Right cardiac atrium (tissue), 5 donors: Measurements from ENCODE around the gene CDKL4. TPM values are rescaled to one million over a fixed set of nuclear protein-coding genes. Genes with fewer than 3 reads are reported as not detected.
"Not testable (repeated sequence)": the region's sequence is repeated elsewhere in the genome, so short reads cannot be mapped to it uniquely, and the experiment has no call there.

Source experiments
- ATAC-seq, 2 donors: fragments of 200-7000 bp; cut with Tn5 transposase; one replicate each; pipeline versions ENCODE4 v1.8.0 to v1.9.1; 2020; ENCODE audit warnings: moderate library complexity in 2 of 2, mild to moderate bottlenecking in 1 of 2
- DNase-seq, 3 donors: peaks; one replicate each; pipeline ENCODE4 v3.0.0-alpha.2; 2020
- H3K27ac ChIP-seq: one replicate; pipeline ENCODE4 v1.5.1; 2013; ENCODE audit warnings: mild to moderate bottlenecking, low read length, control low read depth, moderate library complexity
- H3K27me3 ChIP-seq: one replicate; pipeline ENCODE4 v1.6.1; 2013; ENCODE audit not compliant: control insufficient read depth, insufficient read depth
- H3K4me1 ChIP-seq: one replicate; pipeline ENCODE4 v1.6.1; 2013; ENCODE audit warnings: low read length; ENCODE audit not compliant: control insufficient read depth, insufficient read depth
- H3K4me3 ChIP-seq: one replicate; pipeline ENCODE4 v1.5.1; 2013; ENCODE audit warnings: low read length, control low read depth
- H3K9me3 ChIP-seq: one replicate; pipeline ENCODE4 v1.6.1; 2013; ENCODE audit warnings: low read length; ENCODE audit not compliant: control insufficient read depth
- WGBS: extraction: QIAGEN DNeasy Blood & Tissue Kit; methylation state at CpG from one replicate; pipeline ENCODE4 v1.1.7; 2013; 5-methylcytosine and 5-hydroxymethylcytosine counted together
- intact Hi-C, 4 donors: fragments of 100-400 bp; cut with DNase I; formaldehyde crosslinking; loops; one replicate each; pipeline versions ENCODE4 v1.11.0 to v1.14.0; 2022 to 2023
- polyA plus RNA-seq: library from polyadenylated mRNA; stranded (reverse); fragments of 200-250 nt; gene quantifications from one replicate; pipeline ENCODE4 v1.2.3, GENCODE V29; 2013
- total RNA-seq, 4 donors: library from RNA; stranded (reverse); fragmentation: NEBNext Ultra II Directional; extraction: Animal tissue kit (Norgen Biotek cat#: 25700); gene quantifications; one replicate each; pipeline ENCODE4 v1.2.1, GENCODE V29; 2021
- donor health status: healthy with polysubstance abuse.
- donor health status: DM: no; HTN: yes; CAD: no.
- donor health status: DM: no; HTN: no; CAD: no.
- donor health status: DM: no; HTN: yes; CAD: no; lungs with severe emphysema.
- donor health status: DM: yes; HTN: yes; CAD: no.

Gene CDKL4
- total and polyA plus RNA-seq, 5 donors: 0.05 to 2.2 (median 1.1) TPM

GRCh38 chr2:39155573-39155972, 88.2 kb downstream of the CDKL4 start:
- H3K27me3 ChIP-seq, intact Hi-C loops, H3K4me1 ChIP-seq, H3K4me3 ChIP-seq, H3K27ac ChIP-seq, DNase-seq, H3K9me3 ChIP-seq, ATAC-seq: not testable (repeated sequence)
- WGBS: 89% methylated on average over 4 of the region's 4 CpGs

- intact Hi-C loops: no loop called here
- Histone ChIP-seq H3K4me1 (no peaks in the 10 kb centered on the region), H3K27ac (no peak overlapping the region)
Measured at GRCh38 chr2:39154944-39155343, 88.8 kb downstream of the CDKL4 start.

GRCh38 chr2:39153312-39153711, 90.5 kb downstream of the CDKL4 start:
- Histone ChIP-seq H3K4me3 (no peak overlapping the region), H3K4me1 (no peaks in the 10 kb centered on the region), H3K9me3 (no peaks in the 10 kb centered on the region), H3K27me3 (no peaks in the 10 kb centered on the region), H3K27ac (no peak overlapping the region)
- intact Hi-C loops: no loop called here
- DNase-seq (no peak), ATAC-seq (no peak)
- 93% methylated on average over 1 of the region's 1 CpG for WGBS

More at GRCh38 chr2:39154944-39155343, 88.8 kb downstream of the CDKL4 start:
- WGBS: 79% methylated on average over 3 of the region's 3 CpGs
- DNase-seq (no peak), ATAC-seq (no peak)
- Histone ChIP-seq H3K27me3 (no peaks in the 10 kb centered on the region), H3K4me3 (no peak overlapping the region), H3K9me3 (no peaks in the 10 kb centered on the region)

- no peak for DNase-seq
- no peaks in the 10 kb centered on the region for H3K4me1 ChIP-seq
- no peak overlapping the region for H3K4me3 ChIP-seq
- H3K27ac ChIP-seq: no peak overlapping the region
- no peaks in the 10 kb centered on the region for H3K9me3 ChIP-seq
- no peaks in the 10 kb centered on the region for H3K27me3 ChIP-seq
- intact Hi-C loops: no loop called here
- no peak for ATAC-seq
- WGBS: 71% methylated on average over 2 of the region's 2 CpGs
Measured at GRCh38 chr2:39152504-39152903, 91.3 kb downstream of the CDKL4 start.

- intact Hi-C loops: no loop called here
- no peaks in the 10 kb centered on the region for H3K27me3 ChIP-seq
- H3K9me3 ChIP-seq: no peaks in the 10 kb centered on the region
- no peaks in the 10 kb centered on the region for H3K4me1 ChIP-seq
- no peak overlapping the region for H3K27ac ChIP-seq
- no peak for ATAC-seq
- DNase-seq: no peak
- 88% methylated on average over 9 of the region's 9 CpGs for WGBS
- H3K4me3 ChIP-seq: no peak overlapping the region
Measured at GRCh38 chr2:39150890-39151497, 92.8 kb downstream of the CDKL4 start.

GRCh38 chr2:39150102-39150562, 93.6 kb downstream of the CDKL4 start:
- no peak for ATAC-seq
- intact Hi-C loops: no loop called here
- WGBS: 86% methylated on average over 6 of the region's 6 CpGs

GRCh38 chr2:39146630-39147029, 97.1 kb downstream of the CDKL4 start:
- ATAC-seq (no peak), DNase-seq (no peak)
- intact Hi-C loops: no loop called here
- no peaks in the 10 kb centered on the region for H3K9me3 ChIP-seq
- no peak overlapping the region for H3K4me3 ChIP-seq
- no peaks in the 10 kb centered on the region for H3K27me3 ChIP-seq
- no peak overlapping the region for H3K27ac ChIP-seq
- no peaks in the 10 kb centered on the region for H3K4me1 ChIP-seq

More at GRCh38 chr2:39150102-39150562, 93.6 kb downstream of the CDKL4 start:
- H3K9me3 ChIP-seq: no peaks in the 10 kb centered on the region
- no peaks in the 10 kb centered on the region for H3K4me1 ChIP-seq
- H3K4me3 ChIP-seq: no peak overlapping the region
- no peak overlapping the region for H3K27ac ChIP-seq
- no peak for DNase-seq
- no peaks in the 10 kb centered on the region for H3K27me3 ChIP-seq

- Histone ChIP-seq H3K9me3 (no peaks in the 10 kb centered on the region), H3K27me3 (no peaks in the 10 kb centered on the region), H3K4me1 (no peaks in the 10 kb centered on the region), H3K4me3 (no peak overlapping the region), H3K27ac (no peak overlapping the region)
- WGBS: 86% methylated on average over 3 of the region's 3 CpGs
- intact Hi-C loops: no loop called here
- no peak for DNase-seq
- ATAC-seq: no peak
Measured at GRCh38 chr2:39145906-39146421, 97.8 kb downstream of the CDKL4 start.

- WGBS: 100% methylated on average over 5 of the region's 5 CpGs
- Histone ChIP-seq H3K27me3 (no peaks in the 10 kb centered on the region), H3K9me3 (no peaks in the 10 kb centered on the region), H3K4me3 (no peak overlapping the region), H3K27ac (no peak overlapping the region), H3K4me1 (no peaks in the 10 kb centered on the region)
- DNase-seq (no peak), ATAC-seq (no peak)
- intact Hi-C loops: no loop called here
Measured at GRCh38 chr2:39144416-39144815, 99.4 kb downstream of the CDKL4 start.

- 72% methylated on average over 3 of the region's 3 CpGs for WGBS
- H3K4me3 ChIP-seq: no peak overlapping the region
- no peaks in the 10 kb centered on the region for H3K4me1 ChIP-seq
- no peak overlapping the region for H3K27ac ChIP-seq
- ATAC-seq (no peak), DNase-seq (no peak)
- H3K27me3 ChIP-seq: no peaks in the 10 kb centered on the region
- H3K9me3 ChIP-seq: no peaks in the 10 kb centered on the region
- intact Hi-C loops: no loop called here
Measured at GRCh38 chr2:39142904-39143605, 100.7 kb downstream of the CDKL4 start.

- no peak for DNase-seq
- Histone ChIP-seq H3K4me3 (no peak overlapping the region), H3K27ac (peak overlapping the region; percentile 7), H3K9me3 (no peaks in the 10 kb centered on the region), H3K4me1 (no peaks in the 10 kb centered on the region), H3K27me3 (no peaks in the 10 kb centered on the region)
- 38% methylated on average over 8 of the region's 8 CpGs for WGBS
- intact Hi-C loops: no loop called here
- ATAC-seq: peak; percentile 39 to 63
Measured at GRCh38 chr2:39141334-39142271, 102.2 kb downstream of the CDKL4 start.
